Stimulated activated CD4-positive, alpha-beta T cell treated with anti-CD3 and anti-CD28 coated beads, TNF-alpha, amount 100 ng/mL, for 48 hours (primary cell): ENCODE results near the gene FBXO22.
"Not testable (repeated sequence)": the region's sequence is repeated elsewhere in the genome, so short reads cannot be mapped to it uniquely, and the experiment has no call there.

Source experiments
- DNase-seq, 3 donors: peaks; one replicate each; pipeline ENCODE4 v3.0.0-alpha.2; 2020; ENCODE audit warnings: low read depth in 3 of 3

Gene FBXO22

GRCh38 chr15:75920079-75920478 lies 16.4 kb downstream of the FBXO22 start:
- DNase-seq = no peak

- peak in 1 of 3 donors; percentile 2 for DNase-seq
These were observed 18.3 kb downstream of the FBXO22 start for GRCh38 chr15:75921732-75922703.

GRCh38 chr15:75923756-75924155 lies 20.1 kb downstream of the FBXO22 start:
- no peak for DNase-seq

GRCh38 chr15:75924576-75924975 lies 20.9 kb downstream of the FBXO22 start:
- DNase-seq = no peak

GRCh38 chr15:75925440-75925839 lies 21.8 kb downstream of the FBXO22 start:
- no peak for DNase-seq

GRCh38 chr15:75926931-75927330 lies 23.3 kb downstream of the FBXO22 start:
- no peak for DNase-seq

- DNase-seq = no peak
These were observed 23.9 kb downstream of the FBXO22 start for GRCh38 chr15:75927601-75928000.

GRCh38 chr15:75928680-75929608 lies 25.3 kb downstream of the FBXO22 start:
- DNase-seq = no peak

- no peak for DNase-seq
These were observed 26.3 kb downstream of the FBXO22 start for GRCh38 chr15:75929799-75930565.

GRCh38 chr15:75930866-75931265 lies 27.2 kb downstream of the FBXO22 start:
- no peak for DNase-seq

- DNase-seq = no peak
These were observed 38.8 kb downstream of the FBXO22 start for GRCh38 chr15:75942464-75942863.

GRCh38 chr15:75943246-75943645 lies 39.6 kb downstream of the FBXO22 start:
- no peak for DNase-seq

- no peak for DNase-seq
These were observed 40.1 kb downstream of the FBXO22 start for GRCh38 chr15:75943713-75944215.

GRCh38 chr15:75945953-75946352 lies 42.3 kb downstream of the FBXO22 start:
- no peak for DNase-seq

- DNase-seq = no peak
These were observed 43.4 kb downstream of the FBXO22 start for GRCh38 chr15:75947092-75947491.

GRCh38 chr15:75948761-75949296 lies 45.2 kb downstream of the FBXO22 start:
- no peak for DNase-seq

GRCh38 chr15:75952525-75952924 lies 48.8 kb downstream of the FBXO22 start:
- no peak for DNase-seq

- DNase-seq = no peak
These were observed 52.0 kb downstream of the FBXO22 start for GRCh38 chr15:75955720-75956119.

- DNase-seq = no peak
These were observed 57.7 kb downstream of the FBXO22 start for GRCh38 chr15:75961331-75961730.

- no peak for DNase-seq
These were observed 62.4 kb downstream of the FBXO22 start for GRCh38 chr15:75966073-75966472.

GRCh38 chr15:75976766-75977165 lies 73.1 kb downstream of the FBXO22 start:
- not testable (repeated sequence) for DNase-seq
